Epithelial cell of proximal tubule (primary cell): ENCODE data around the gene PPP1R9B. TPM values are rescaled to one million over a fixed set of nuclear protein-coding genes. Genes with fewer than 3 reads are reported as not detected.

Source experiments
- DNase-seq: peaks from one replicate; pipeline ENCODE4 v3.0.0-alpha.2; 2011; ENCODE audit warnings: low read depth
- H3K4me3 ChIP-seq: 2 replicates; pipeline ENCODE4 v1.5.1; 2011; ENCODE audit warnings: low read depth, mild to moderate bottlenecking, low read length
- total RNA-seq: library from RNA; depleted of rRNA; stranded (reverse); fragments of >200 nt; gene quantifications from 2 replicates; pipeline ENCODE4 v1.2.3, GENCODE V29; 2015
- TF ChIP-seq, protein P1 (sequence below): conservative IDR thresholded peaks from 2 replicates; pipeline ENCODE4 v1.5.1; 2012; ENCODE audit warnings: low read depth, mild to moderate bottlenecking, low read length

The PPP1R9B gene
- total RNA-seq, 1 donor from 2014 or later = 33.8 TPM

DNA sequence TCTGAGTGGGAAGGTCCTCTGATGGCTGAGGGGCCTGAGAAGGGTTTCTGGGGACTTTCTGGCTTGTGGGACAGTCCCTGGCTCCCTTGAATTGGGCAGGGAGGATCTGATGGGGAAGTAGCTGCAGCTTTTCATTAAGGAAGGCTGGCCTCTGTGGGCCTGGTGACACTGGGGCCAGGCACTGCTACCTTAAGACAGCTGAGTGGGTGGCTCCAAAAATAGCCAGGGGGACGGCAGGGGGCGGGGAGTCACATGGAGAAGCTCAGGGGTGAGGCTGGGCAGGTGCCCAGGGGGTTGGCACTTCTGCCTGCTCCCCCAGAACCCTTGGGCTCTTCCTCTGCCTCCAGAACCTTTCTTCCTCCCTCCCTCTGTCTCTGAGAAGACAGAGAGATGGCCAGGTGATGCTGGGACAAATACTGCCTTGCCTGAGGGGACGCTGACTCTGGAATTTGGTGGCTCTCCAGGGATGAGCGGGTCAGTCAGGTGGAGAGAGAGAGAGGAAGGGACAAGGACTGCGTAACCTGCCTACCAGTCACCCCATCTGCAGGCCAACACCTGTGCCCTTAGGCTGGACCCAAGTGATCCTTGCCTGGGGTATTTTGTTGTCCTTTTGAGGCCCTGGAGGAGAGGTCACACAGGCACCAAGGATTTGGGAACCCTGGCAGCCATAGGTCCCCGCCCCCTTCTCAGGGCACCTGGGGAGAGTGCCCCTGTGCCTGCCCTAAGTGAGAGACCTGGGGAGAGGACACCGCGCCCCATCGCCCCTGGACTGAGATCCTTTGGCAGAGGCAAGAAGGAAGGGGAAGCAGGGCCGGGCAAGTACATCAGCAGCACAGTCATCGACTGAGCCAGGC lies 13.6 kb upstream of the PPP1R9B start:
- no peak overlapping the region for H3K4me3 ChIP-seq
- no peak for DNase-seq

GRCh38 chr17:50162466-50163254 lies 12.2 kb upstream of the PPP1R9B start:
- no peak for DNase-seq
- TF ChIP-seq, protein P1, sequence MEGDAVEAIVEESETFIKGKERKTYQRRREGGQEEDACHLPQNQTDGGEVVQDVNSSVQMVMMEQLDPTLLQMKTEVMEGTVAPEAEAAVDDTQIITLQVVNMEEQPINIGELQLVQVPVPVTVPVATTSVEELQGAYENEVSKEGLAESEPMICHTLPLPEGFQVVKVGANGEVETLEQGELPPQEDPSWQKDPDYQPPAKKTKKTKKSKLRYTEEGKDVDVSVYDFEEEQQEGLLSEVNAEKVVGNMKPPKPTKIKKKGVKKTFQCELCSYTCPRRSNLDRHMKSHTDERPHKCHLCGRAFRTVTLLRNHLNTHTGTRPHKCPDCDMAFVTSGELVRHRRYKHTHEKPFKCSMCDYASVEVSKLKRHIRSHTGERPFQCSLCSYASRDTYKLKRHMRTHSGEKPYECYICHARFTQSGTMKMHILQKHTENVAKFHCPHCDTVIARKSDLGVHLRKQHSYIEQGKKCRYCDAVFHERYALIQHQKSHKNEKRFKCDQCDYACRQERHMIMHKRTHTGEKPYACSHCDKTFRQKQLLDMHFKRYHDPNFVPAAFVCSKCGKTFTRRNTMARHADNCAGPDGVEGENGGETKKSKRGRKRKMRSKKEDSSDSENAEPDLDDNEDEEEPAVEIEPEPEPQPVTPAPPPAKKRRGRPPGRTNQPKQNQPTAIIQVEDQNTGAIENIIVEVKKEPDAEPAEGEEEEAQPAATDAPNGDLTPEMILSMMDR = no peak
- H3K4me3 ChIP-seq = no peak overlapping the region

More for the DNA sequence above, 13.6 kb upstream of the PPP1R9B start:
- TF ChIP-seq, protein P1 = no peak

DNA sequence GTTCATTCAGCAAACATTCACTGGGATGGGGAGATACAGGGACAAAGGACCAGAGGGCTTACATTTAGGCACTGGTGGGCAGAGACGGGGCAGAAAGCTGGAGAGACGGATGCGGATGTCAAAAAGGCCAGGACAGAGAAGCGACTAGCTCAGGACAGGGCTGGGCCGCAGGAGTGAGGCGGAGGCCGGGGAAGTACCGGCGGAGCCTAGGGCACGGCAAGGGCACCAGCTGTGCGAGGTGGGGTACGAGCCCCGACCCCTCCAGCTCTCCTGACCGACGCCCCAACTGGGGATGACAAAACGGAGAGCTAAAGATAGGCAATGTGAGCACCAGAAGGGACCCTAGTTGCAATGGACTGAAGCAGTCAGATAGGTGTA lies 11.4 kb upstream of the PPP1R9B start:
- H3K4me3 ChIP-seq = no peak overlapping the region
- DNase-seq = no peak
- TF ChIP-seq, protein P1 = no peak

- DNase-seq = no peak
Observed at GRCh38 chr17:50161023-50161910, 10.8 kb upstream of the PPP1R9B start.

DNA sequence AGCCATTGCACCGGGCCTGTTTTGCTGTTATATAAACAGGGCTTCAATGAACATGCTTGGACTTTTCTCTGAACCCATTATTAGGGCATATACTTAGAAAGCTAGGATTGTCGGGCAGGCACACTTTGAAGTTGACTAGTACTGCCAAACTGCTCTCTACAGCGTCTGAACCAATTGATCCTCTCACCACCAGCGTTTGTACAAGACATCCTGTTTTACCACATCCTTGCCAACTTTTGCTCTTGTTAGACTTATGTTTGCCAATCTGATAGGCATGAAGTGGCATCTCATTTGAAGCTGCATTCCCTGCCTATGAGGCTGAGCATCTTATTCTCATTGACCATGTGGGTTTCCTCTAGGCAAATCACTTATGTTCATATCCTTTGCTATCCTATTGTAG lies 7.4 kb upstream of the PPP1R9B start:
- DNase-seq = no peak
- TF ChIP-seq, protein P1 = no peak
- no peak overlapping the region for H3K4me3 ChIP-seq

More at GRCh38 chr17:50161023-50161910, 10.8 kb upstream of the PPP1R9B start:
- TF ChIP-seq, protein P1 = peak; percentile 80
- H3K4me3 ChIP-seq = peak overlapping the region; percentile 67

GRCh38 chr17:50155115-50155819 lies 4.8 kb upstream of the PPP1R9B start:
- no peak overlapping the region for H3K4me3 ChIP-seq
- TF ChIP-seq, protein P1 = no peak
- no peak for DNase-seq
